Stimulated activated CD4-positive, alpha-beta T cell treated with anti-CD3 and anti-CD28 coated beads, Interleukin-12 subunit alpha, Interleukin-12 subunit beta, amount 100 ng/mL, for 4 hours (primary cell): ENCODE data around the gene ZMYM2.
"Not testable (repeated sequence)": the region's sequence is repeated elsewhere in the genome, so short reads cannot be mapped to it uniquely, and the experiment has no call there.

Experiments used
- DNase-seq: peaks from one replicate; pipeline ENCODE4 v3.0.0-alpha.2; 2020

The ZMYM2 gene

DNA sequence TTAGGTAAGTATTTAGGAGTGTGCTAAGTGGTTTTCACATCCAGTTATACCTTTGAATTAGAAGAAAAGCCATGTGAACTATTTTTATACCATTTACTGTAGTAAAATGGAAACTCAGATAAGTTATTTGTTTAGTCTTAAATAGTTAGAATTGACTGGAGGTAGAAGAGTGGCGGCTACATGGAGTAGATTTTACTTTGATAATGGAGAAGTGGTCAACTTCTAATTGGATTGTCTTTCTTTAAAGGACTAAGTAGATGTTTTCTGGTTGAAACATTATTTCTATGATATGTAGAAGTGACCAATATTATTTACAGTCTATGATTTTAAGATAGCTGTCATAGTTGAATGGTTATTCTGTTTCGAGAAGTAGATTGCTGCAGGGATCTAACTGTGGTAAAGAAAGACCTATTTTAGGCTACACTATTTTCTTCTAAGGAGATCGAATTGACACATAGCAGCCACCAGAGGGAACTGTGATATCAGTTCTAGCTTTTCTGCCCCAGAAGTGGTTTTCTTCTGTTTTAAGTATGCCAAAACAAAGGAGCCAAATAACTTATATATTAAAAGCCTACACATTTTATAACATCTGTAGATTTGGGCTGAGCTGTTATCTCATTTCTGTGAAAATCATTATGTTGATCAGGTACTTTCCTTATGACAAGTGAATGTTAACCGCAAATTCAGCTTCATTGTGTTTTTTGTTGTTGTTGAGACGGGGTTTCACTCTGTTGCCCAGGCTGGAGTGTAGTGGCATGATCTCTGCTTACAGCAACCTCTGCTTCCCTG, 26.1 kb downstream of the ZMYM2 start:
- DNase-seq, result no peak

- no peak for DNase-seq
These were observed 26.7 kb downstream of the ZMYM2 start for GRCh38 chr13:19985219-19985556.

- no peak for DNase-seq
These were observed 33.0 kb downstream of the ZMYM2 start for GRCh38 chr13:19991531-19991930.

DNA sequence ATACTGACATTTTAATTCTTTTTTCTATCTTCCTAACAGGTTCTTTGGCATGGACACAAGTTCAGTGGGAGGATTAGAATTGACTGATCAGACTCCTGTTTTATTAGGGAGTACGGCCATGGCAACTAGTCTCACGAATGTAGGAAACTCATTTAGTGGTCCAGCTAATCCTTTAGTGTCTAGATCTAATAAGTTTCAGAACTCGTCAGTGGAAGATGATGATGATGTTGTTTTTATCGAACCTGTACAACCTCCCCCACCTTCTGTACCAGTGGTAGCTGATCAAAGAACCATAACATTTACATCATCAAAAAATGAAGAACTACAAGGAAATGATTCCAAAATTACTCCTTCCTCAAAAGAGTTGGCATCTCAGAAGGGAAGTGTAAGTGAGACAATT, 34.5 kb downstream of the ZMYM2 start:
- DNase-seq, result no peak

DNA sequence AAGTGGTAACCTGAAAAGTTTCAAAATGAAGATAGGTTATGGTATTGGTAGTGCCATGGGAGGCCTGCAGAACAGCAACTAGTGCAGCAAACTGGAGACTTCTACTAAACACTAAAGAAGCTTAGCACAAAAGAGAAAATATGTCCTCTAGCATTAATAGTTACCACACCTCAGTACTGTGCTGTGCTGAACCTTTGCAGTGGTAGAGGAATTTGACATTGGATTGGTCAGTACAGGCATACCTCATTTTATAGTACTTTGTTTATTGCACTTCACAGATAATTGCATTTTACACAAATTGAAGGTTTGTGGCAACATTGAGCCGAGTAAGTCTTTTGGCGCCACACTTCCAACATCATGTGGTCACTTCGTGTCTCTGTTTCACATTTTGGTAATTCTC, 40.4 kb downstream of the ZMYM2 start:
- no peak for DNase-seq

DNA sequence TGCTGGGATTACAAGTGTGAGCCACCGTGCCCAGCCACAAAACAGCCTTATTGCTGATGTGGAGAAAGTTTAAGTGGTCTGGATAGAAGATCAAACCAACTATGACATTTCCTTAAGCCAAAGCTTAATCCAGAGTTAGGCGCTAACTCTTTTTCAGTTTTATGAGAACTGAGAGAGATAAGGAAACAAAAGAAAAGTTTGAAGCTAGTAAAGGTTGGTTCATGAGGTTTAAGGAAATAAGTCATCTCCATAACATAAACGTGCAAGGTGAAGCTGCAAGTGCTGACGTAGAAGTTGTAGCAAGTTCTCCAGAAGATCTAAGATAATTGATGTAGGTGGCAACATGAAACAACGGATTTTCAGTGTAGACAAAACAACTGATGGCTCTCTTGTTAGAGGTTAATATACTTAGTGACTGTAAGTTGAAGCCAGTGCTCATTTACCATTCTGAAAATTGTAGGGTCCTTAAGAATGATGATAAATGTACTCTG, 41.6 kb downstream of the ZMYM2 start:
- DNase-seq, result no peak

DNA sequence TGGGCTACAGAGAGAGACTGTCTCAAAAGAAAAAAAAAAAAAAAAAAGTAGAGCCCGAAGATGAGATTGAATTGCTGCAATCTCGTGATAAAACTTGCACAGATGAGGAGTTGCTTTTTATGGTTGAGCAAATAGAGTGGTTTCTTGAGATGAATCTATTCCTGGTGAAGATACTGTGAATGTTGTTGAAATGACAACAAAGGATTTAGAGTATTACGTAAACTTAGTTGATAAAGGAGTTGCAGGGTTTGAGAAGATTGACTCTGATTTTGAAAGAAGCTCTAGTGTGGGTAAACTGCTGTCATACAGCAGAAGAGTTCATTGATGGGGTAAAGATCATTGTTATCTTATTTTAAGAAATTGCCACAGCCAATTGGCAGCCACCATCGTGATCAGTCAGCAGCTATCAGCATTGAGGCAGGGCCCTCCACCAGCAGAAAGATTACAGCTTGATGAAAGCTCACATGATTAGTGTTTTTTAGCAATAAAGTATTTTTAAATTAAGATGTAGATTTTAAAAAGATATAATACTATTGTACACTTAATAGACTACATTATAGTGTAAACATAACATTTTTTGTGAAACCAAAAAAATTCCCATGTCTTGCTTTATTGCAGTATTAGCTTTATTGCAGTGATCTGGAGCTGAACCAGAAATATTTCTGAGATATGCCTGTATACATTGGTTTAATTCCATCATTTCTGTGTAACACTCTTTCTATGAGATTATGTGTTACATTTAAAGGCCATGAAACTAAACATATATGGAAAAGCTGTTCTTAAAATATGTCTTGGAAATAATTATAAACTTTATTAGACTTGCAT, 43.1 kb downstream of the ZMYM2 start:
- no peak for DNase-seq

- DNase-seq, result no peak
These were observed 44.3 kb downstream of the ZMYM2 start for GRCh38 chr13:20002787-20003186.

DNA sequence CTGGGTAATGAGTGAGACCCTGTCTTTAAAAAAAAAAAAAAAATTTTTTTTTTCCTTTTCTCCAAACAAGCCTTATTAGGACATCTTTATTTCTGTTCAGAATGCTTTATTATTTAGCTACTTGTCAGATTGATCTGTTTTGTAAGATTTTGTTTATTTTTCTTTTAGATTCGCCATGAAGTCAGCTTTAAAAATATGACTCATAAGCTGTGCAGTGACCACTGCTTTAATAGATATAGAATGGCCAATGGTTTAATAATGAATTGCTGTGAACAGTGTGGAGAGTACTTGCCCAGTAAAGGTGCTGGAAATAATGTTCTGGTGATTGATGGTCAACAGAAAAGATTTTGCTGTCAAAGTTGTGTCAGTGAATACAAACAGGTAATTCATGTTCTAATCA, 47.7 kb downstream of the ZMYM2 start:
- no peak for DNase-seq

DNA sequence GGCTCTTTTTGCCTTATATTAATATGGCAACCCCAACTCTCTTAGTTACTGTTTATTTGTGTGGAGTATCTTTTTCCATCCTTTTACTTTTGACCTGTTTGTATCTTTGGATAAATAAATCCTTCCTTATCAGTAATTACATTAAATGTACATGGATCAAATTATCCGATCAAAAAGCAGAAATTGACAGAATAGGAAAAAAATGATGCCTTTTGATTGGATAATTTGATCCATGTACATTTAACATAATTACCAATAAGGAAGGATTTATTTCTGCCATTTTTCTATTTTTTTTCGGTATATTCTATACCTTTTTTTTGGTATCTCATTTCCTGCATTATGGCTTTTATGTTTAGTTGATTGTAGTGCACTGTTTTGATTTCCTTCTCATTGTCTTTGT, 57.2 kb downstream of the ZMYM2 start:
- no peak for DNase-seq

- no peak for DNase-seq
These were observed 58.3 kb downstream of the ZMYM2 start for GRCh38 chr13:20016649-20017364.

DNA sequence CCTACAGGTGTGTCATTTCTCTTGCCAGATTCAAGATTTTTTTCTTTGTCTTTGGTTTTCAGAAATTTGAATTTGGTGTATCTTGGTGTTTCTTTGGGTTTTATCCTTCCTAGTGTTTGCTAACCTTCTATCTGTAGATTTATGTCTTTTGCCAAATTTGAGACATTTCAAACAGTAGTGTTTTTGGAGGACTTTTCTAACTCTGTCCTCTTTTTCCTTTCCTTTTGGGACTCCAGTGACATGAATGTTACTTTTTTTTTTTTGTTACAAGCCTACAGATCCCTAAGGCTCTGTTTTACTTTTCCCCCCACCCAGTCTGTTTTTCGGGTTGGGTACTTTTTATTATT, 58.8 kb downstream of the ZMYM2 start:
- DNase-seq, result no peak

DNA sequence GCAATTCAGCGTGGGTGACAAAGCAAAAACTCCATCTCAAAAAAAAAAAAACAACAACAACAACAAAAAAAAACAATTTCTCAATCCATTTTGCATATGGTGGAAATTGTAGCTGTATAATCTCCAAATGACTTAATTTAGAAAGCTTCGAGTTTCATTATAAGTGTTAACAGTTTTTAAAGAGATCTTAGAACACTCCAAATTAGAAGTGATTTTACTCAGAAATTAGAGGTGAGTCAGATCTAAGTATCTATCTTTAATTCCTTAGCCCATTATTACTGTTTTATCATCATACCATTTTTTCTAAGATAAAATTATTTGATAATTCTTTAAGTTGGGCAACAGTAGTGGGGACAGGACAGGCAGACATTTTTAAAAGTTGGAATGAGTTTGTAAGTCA, 60.5 kb downstream of the ZMYM2 start:
- no peak for DNase-seq

GRCh38 chr13:20024702-20025101, 66.2 kb downstream of the ZMYM2 start:
- no peak for DNase-seq

DNA sequence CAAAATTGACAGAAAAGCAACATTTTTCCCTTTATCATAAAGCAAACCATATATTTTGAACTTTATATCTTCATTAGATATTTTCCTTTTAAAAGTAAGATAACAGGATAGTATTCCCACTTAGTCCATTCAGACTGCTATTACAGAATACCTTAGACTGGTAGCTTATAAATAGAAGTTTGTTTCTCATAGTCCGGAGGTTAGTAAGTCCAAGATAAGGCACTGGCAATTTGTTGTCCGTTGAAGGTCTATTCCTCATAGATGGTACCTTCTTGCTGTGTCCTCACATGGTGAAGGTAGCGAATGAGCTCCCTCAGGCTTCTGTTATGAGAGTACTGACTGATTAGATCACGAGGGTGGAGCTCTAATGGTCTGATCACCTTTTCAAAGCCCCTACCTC, 70.4 kb downstream of the ZMYM2 start:
- no peak for DNase-seq

DNA sequence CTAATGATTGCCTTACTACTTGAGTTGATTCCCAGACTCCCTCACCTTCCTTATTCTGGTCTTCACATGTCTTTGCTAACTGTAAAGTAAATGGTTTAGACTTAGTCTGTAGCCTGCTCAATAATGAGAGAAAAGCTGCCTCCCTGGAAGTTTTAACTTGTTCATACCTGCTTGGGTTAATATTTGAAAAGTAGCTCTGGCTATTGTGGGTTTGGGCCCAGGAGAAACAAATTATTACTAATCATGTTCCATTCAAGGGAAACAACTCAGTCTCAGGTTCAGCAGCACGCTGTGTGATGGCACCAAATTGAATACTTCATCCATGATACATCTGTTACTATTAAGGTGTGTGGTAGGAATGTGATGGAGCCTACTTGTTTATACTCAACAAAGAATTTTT, 75.0 kb downstream of the ZMYM2 start:
- DNase-seq, result no peak

DNA sequence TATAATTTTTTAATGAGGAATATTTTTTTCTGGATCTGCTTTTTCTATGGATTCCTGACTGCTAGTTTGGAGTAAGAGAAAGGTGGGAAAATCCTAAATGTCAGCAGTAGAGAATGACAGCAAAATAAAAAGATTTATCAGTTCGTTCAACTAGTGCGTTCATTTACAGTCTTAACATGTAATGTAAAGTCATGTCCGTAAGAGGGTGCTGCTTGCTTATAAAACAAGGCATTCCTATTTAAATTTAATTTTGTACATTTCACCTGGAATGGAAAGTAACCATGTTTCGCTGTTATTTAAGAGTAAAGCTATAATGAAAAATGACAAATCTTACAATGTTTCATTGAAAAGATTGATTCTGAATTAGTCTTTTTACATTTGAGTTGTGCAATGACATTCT, 76.6 kb downstream of the ZMYM2 start:
- no peak for DNase-seq

DNA sequence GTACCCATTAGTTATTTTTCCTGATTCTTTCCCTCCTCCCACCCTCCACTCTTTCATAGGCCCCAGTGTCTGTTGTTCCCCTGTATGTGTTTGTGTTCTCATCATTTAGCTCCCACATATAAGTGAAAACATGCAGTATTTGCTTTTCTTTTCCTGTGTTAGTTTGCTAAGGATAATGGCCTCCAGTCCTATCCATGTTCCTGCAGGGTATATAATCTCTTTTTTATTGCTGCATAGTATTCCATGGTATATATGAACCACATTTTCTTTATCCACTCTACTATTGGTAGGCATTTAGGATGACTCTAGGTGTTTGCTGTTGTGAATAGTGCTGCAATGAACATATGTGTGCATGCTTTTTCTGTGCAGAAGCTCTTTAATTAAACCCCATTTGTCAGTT, 79.4 kb downstream of the ZMYM2 start:
- no peak for DNase-seq

DNA sequence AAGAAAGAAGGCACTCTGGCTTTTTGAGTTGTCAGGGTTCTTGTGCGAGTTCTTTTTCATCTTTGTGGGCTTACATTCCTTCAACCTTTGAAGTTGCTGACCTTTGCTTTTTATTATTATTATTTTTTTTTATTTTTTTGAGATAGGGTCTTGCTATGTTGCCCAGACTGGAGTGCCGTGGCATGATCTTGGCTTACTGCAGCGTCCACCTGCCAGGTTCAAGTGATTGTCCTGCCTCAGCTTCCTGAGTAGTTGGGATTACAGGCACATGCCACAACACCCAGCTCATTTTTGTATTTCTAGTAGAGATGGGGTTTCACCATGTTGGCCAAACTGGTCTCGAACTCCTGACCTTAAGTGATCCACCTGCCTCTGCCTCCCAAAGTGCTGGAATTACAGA, 84.1 kb downstream of the ZMYM2 start:
- not testable (repeated sequence) for DNase-seq

DNA sequence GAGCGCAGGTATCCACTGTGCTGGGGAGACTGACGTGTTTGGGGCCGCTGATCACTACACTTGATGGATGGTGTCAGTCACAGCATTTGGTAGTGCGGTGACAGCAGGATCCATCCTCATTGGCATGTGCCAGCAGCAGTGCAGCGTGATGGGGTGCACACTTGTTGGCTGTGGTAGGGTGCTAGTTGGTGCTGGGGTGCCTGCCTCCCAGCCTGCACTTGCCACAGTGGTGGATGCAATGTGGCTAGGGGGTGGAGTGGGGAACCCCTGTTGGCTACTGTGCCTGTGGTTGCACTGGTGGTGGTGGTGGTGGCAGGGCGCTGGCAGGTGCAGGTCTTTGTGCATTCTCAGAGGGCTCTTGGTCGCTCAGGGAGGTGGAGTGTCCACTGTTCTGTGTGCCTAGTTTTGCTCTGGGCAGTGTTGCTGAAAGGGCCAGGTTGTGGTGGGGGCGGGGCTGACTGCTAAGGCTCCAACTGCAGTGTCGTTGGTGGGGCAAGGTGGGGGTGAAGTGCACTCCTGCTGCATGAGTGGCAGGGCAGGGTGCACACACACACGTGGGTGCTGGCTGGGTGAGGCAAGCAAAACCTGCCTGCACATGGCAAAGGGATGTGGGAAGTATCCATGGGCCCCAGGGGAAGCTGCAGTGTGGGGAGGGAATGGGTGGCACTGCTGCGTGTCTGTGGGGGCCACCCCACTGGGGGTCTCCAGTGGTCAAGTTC, 84.8 kb downstream of the ZMYM2 start:
- no peak for DNase-seq

- DNase-seq, result no peak
These were observed 85.6 kb downstream of the ZMYM2 start for GRCh38 chr13:20044086-20044485.

DNA sequence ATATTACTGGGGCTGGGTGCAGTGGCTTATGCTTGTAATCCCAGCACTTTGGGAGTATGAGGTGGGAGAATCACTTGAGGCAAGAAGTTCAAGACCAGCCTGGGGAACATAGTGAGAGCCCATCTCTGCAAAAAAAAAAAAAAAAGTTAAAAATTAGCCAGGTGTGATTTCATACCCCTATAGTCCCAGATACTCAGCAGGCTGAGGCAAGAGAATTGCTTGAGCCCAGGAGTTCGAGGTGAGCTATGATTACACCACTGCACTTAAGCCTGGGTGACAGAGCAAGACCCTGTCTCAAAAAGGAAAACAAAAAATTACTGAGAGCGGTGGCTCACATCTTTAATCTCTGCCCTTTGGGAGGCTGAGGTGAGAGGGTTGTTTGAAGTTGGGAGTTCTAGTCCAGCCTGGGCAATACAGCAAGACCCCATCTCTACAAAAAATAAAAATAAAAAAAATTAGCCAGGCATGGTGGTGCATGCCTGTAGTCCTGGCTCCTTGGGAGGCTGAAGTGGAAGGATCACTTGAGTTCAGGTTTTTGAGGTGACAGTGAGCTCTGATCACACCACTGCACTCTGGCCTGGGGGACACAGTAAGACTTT, 87.5 kb downstream of the ZMYM2 start:
- DNase-seq, result no peak
